ENCODE measurements around the gene ZNF205.
"Not testable (repeated sequence)": the region's sequence is repeated elsewhere in the genome, so short reads cannot be mapped to it uniquely, and the experiment has no call there.

The ZNF205 gene

DNA sequence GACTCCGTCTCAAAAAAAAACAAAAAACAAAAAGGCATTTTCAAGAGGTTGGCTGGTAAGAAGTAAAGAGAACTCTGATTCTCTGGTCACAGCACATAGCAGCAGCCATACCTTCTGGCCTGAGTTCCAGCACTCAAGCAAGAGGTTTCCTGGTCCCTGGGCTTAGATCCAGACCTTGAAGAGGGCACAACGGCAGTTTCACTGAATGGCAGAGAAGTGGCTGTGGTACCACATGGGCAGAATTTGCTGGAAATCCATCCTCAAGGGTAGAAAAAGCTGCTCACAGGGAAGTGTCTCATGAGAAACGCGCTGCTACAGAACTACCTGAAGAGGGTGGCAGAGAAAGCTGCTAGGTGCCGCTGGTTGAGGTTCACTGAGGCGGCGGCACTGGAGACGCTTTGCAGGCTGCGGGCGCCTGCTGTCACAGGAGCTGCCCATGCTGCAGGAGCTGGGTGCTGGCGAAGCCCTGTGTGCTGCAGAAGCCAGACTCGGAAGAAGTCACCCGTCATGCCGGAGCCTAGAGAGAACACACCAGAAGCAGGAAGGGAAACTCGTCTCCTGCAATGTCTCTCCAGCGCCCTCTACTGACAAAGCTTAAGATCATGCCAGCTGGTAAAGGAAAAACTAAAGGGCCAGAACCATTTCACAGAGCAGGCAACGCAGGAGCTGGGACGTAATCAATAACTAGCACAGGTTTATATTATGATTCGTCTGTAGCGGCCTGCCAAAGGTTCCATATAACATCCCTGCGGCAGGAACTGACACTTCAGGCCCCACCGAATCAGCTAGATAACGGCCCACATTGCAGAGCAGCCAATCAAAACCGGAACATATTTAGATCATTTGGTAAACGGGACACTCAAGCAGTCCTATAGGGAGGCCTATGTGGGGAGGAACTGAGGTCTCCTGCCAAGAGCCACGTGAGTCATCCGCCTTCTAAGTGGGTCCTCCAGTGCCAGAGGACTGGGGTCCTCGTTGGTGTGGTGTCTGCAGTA is 17.0 kb downstream of the ZNF205 start:
- peak in 1 of 2 donors; percentile 32 for DNase-seq (ENCODE audit: extremely low read depth in 1 of 2, low read depth in 1 of 2)

DNA sequence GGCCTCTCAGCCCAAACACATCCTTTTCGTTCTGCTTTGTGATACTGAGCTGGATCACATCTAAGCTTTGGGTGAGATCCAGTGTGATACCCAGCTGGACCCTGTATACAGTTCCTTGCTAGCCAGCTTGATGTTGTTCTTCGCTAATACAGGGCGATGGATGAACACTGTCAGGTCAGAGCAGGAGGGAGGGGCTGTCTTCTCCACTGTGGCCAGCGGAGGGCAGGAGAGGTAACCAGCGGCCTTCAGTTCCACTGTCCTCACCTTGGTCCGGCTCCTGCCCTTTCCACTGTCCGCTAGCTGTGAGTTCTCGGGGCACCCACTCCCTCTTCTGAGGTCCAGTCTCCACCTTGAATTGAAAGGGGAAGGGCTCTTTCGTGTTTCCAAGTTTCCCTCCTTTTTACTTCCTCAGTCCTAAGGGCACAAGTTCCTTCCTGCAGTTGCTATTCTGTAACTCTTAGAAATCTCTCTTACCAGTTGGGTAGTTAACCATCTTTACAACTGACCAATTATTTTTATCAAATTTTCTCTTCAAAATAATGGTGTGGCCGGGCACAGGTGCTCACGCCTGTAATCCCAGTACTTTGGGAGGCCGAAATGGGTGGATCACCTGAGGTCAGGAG is 19.5 kb downstream of the ZNF205 start:
- DNase-seq (ENCODE audit: extremely low read depth in 1 of 2, low read depth in 1 of 2) = peak in 1 of 2 donors; percentile 25

DNA sequence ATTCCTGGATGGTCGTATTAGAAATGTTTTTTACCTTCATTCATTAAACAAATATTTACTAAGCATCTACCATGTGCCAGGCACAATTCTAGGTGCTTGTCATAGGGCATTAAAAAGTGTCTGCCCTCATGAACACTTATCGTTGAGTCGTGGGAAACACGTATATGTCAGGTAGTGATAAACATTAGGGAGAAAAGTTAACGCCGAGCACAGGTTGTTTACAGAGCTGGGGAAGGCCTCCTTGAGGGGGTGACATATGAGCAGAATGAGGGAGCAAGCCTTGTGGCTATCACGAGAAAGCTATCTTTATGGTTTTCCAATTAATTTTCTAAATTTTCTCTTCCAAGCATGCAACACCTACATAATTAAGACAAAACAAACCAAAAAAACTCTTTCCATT is 21.5 kb downstream of the ZNF205 start:
- no peak for DNase-seq (ENCODE audit: extremely low read depth in 1 of 2, low read depth in 1 of 2)

DNA sequence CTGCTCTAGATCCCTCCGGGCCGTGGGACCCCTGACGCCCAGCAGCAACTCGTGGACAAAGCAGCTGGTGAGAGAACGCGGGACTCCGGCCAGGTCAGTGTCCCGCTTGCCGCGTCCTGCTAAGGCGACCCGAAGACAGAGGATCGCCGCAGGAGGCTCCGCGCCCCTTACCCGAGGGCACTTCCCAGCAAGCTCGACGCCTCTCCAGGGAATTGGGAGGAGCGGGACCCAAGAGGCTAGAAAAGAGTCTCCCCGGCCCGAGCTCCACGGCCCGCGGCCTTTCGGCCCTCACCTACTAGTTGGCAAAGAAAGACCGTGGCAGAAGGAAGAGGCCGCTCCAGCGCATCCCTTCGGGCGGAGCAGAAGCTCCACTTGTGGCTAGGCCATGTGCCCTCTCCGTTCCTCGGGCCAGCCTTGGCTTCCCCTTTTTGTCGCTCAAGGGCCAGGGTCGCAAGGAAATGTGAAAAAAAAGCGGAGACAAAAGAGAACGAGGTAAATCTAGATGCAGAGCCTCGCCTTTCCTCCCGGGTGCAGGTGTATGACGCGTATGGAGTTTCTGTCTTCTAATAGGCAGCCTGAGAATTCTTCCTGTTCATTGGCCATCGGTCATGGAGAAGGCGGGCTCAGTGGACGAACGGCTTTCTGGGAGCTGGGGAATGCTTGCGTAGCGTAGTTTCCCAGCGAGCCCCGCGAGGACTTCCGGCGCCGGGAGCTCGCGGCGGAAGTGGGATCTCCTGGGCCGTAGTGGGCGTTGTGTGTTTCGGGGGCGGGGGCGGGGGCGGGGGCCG is 22.1 kb downstream of the ZNF205 start, which contains the start of gene ZNF213:
ZNF213 (plus strand) TSS at position 692 of the 788 bp plus-strand sequence. CDS start 2,252 bp downstream, outside the sequence.
- peak; percentile 84 to 94 for DNase-seq (ENCODE audit: extremely low read depth in 1 of 2, low read depth in 1 of 2)

DNA sequence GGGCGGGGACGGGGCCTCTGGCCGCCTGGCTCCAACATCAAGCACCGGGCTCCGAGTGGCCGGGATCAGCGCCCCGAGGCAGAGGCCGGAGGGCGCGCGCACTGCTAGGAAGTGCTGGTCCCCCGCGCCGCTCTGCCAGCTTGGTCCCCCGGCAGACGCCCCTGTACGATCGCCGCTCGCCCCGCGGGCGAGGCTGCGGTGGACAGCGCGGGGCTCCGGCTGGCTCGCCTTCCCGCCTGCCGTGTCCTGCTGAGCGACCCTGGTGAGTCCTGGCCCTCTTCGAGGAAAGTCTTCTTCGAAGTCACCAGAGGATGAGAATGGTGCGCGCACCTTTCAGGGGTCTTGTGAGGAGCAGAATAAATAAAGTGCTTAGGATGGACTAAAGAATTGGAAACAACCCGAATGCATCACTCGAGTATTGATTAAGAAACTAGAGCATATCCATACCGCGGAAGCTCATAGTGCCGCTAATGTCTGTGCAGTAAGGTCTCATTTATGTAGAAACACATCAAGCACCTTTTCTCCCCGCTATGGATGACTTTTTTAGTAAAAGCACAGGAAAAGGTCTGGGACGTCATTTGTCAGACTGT is 22.8 kb downstream of the ZNF205 start:
- DNase-seq (ENCODE audit: extremely low read depth in 1 of 2, low read depth in 1 of 2) = no peak

DNA sequence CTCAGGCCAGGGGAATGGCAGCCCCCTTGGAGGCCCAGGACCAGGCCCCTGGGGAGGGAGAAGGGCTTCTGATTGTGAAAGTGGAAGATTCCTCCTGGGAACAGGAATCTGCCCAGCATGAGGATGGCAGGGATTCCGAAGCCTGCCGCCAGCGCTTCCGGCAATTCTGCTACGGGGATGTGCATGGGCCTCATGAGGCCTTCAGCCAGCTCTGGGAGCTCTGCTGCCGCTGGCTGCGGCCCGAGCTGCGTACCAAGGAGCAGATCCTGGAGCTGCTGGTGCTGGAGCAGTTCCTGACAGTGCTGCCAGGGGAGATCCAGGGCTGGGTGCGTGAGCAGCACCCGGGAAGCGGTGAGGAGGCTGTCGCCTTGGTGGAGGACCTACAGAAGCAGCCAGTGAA is 24.9 kb downstream of the ZNF205 start:
- DNase-seq (ENCODE audit: extremely low read depth in 1 of 2, low read depth in 1 of 2) = no peak

DNA sequence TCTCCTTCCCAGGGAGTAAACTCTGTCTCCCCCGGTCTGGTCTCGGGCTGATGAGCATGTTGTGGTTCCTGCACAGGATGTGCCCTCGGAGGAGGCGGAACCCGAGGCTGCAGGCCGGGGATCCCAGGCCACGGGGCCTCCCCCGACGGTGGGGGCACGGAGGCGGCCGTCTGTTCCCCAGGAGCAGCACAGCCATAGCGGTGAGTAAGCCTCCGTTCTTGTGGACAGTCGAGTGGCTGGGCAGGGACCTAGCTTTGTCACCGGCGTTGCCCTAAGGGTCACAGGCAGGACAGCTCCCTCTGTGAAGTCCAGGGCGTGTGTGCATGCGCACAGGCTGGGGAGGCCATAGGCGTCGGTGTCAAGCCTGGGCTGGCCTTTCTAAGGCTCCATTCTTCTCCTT is 26.0 kb downstream of the ZNF205 start:
- no peak for DNase-seq (ENCODE audit: extremely low read depth in 1 of 2, low read depth in 1 of 2)

DNA sequence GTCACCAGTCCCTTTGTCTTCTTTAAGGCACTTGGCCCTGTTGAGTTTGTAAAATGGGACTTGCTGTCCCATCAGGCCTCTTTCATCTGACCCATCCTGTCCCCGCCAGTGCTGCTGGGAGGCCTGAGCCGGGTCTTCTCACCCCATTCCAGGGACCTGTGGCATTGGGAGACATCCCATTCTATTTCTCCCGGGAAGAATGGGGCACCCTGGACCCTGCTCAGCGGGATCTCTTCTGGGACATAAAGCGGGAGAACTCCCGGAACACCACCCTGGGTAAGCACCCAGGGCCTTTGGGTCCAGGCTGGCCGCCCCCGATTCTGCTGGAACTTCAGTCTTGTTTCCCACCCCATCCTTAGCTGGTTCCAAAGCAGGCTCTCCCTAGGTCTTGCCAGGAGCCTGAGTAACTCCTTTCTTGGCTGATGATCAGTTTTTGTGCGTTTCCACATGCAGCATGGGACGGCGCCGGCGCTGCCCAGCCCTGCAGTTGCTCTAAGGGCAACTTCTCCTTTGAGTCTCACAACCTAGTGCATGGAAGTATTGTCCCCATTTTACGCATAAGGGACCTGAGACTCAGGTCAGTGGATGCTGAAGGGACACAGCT is 26.5 kb downstream of the ZNF205 start:
- no peak for DNase-seq (ENCODE audit: extremely low read depth in 1 of 2, low read depth in 1 of 2)

DNA sequence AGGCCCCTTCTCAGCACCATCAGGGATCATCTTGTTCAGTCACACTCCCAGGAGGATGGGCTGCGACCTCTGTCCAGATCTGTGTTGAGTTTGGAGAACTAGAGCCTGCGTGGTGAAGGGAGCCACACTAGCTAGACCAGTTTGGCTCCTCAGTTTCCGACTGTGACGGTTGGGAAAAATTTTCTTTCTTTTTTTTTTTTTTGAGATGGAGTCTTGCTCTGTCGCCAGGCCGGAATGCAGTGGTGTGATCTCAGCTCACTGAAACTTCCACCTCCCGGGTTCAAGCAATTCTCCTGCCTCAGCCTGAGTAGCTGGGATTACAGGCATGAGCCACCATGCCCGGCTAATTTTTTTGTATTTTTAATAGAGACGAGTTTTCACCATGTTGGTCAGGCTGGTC is 27.2 kb downstream of the ZNF205 start:
- not testable (repeated sequence) for DNase-seq (ENCODE audit: extremely low read depth in 1 of 2, low read depth in 1 of 2)

DNA sequence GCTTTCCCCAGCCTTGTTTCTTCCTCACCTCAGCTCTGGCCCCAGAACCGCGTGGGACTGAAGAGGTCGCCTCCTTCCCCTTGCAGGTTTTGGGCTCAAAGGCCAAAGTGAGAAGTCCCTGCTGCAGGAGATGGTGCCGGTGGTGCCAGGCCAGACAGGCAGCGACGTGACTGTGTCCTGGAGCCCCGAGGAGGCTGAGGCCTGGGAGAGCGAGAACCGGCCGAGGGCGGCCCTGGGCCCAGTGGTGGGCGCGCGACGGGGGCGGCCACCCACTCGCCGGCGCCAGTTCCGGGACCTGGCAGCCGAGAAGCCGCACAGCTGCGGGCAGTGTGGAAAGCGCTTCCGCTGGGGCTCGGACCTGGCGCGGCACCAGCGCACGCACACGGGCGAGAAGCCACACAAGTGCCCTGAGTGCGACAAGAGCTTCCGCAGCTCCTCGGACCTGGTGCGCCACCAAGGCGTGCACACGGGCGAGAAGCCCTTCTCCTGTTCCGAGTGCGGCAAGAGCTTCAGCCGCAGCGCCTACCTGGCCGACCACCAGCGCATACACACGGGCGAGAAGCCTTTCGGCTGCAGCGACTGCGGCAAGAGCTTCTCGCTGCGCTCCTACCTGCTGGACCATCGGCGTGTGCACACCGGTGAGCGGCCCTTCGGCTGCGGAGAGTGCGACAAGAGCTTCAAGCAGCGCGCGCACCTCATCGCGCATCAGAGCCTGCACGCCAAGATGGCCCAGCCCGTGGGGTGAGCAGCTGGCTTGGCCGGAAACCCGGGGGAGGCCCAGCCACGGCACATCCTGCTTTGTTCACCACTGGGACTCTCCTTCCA is 28.4 kb downstream of the ZNF205 start:
- DNase-seq (ENCODE audit: extremely low read depth in 1 of 2, low read depth in 1 of 2) = no peak

DNA sequence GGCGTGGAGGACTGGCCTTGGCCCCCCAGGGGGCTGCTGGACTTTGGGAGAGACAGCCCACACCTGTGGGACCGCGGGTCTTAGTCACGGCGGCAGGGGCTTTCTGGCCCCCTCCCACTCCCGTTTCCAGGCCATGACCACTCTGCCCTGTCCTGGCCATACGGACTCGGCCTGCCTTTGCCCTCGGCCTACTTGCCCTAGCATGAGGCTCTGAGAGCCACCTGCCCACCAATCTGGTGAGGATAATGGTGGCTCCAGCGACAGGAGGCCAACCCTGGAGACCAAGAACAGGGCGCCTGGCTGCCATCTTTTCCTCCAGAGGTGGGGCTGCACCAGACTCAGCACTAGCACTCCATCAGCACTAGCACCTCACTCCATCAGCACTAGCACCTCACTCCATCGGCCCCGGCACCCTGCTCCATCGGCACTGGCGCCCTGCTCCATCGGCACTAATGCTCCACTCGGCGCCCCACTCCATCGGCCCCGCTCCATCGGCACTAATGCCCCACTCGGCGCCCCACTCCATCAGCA is 29.5 kb downstream of the ZNF205 start:
- DNase-seq (ENCODE audit: extremely low read depth in 1 of 2, low read depth in 1 of 2) = no peak

DNA sequence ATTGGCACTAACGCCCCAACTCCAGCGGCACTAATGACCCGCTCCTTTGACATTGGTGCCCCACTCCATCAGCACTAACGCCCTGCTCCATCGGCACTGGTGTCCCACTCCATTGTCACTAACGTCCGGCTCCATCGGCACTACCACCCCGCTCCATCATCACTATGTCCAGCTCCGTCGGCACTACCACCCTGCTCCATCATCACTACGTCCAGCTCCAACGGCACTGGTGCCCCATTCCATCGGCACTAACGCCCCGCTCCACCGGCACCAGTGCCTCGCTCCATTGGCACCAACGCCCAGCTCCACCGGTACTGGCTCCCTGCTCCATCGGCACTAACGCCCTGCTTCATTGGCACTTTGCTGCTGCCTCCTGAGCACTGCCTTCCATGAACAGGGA is 29.9 kb downstream of the ZNF205 start:
- DNase-seq (ENCODE audit: extremely low read depth in 1 of 2, low read depth in 1 of 2) = no peak

DNA sequence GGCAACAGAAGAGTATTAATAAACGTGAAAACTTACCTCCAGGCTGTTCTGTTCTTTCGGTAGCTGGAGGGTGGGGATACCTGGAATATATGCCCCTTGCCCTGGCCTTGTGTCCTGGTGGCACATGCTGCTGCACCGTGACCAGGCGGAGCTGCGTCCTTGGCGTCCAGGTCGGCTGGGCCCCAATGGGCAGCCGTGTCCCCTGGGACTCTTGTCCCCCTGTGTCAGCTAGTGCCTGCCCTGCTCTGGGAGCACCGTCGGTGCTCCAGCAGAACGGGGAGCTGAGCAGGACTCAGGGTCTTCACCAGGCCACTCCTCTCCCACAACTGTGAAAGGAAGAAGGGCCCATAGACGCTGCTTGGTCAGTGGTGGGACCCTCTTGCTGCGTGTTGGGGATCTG is 30.4 kb downstream of the ZNF205 start:
- no peak for DNase-seq (ENCODE audit: extremely low read depth in 1 of 2, low read depth in 1 of 2)

DNA sequence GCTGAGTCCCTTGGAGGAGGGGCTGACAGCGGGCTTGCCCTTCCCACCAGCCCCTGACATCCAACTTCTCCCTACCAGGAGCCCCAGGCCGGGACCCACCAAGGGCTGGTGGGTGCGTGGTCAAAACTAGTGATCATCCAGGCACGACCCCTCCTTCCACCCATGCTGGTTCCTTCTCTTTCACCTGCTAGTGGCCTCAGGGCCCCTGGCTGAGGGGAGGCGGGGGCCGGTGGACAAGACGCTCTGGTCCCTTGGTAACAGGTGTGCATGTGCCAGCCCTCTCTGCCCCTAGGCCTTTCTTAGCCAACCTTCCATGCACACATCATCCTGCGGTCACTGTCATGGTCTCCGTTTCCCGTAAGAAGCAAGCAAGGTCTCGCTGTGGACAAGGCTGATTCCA is 30.8 kb downstream of the ZNF205 start:
- DNase-seq (ENCODE audit: extremely low read depth in 1 of 2, low read depth in 1 of 2) = no peak

DNA sequence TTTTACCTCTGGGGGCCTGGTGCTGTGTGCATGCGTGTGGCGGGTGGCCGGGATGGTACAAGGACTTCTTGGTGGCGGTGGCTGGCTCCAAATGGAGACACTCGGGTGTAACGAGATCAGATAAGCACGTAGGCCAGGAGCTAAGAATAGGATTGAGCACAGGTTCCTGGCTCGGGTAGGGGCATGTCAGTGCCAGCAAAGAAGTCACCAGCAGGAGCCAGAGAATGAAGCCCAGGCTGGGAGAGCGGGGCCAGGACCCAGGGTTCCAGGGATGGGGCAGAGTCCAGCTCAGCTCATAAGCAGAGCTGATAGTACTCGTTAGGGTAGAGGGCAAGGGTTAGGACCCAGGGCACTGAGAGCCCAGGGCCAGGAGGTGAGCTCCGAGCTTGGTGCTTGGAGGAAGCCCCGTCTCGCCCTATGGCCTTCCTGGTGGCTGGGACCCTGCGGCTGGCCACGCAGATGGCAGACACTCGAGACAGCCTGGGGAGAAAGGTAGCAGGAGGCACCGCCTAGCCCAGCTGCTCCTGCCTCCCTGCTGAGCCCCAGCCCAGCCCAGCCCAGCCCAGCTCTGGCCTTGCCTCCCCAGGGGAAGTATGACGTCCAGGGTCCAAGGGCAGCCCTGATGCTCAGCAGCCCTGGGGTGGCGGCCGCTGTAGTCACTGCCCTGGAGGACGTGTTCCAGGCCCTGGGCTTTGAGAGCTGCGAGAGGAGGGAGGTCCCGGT is 31.4 kb downstream of the ZNF205 start:
- no peak for DNase-seq (ENCODE audit: extremely low read depth in 1 of 2, low read depth in 1 of 2)

DNA sequence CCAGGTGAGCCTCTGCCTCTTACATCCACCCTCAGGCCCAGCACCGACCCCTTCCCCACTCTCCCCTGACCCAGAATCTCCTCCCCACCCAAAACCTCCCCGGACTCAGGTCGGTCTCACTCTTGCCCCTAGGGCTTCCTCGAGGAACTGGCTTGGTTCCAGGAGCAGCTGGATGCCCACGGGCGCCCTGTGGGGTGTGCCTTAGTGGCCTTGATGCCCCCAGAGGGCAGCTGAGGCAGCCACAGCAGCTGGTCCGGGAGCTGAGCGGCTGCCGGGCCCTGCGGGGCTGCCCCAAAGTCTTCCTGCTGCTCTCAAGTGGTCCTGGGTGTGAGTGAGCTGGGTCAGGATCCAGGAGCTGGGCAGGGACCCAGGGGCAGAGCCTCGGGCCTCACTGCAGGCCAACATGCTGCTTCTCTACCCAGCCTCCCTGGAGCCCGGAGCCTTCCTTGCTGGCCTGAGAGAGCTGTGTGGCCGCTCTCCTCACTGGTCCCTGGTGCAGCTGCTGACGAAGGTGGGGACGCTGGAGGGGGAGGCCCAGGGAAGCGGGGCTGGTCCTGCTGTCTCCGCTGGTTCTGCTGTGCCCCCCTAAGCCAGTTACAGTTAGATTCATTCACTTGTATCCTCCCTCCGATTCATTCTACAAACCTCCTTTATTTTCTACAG is 32.1 kb downstream of the ZNF205 start:
- no peak for DNase-seq (ENCODE audit: extremely low read depth in 1 of 2, low read depth in 1 of 2)

DNA sequence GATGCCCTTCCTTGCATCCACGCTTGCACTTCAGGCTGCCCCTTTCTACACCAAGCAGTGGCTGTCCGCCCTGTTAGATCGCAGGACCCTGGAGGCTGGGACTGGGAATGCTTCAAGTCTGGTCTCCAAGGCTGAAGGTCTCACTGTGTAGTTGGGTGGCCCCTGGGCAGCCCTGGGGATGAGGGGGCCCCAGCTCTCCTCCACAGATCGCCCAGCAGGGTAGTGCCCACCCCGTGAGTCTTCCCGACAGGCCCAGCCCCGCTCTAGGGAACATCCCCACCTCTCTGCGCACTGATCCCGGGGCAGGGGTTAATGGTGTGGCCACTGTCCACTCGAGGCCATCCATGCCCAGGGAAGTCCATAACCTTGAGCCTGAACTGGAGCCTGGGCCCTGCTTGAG is 32.8 kb downstream of the ZNF205 start:
- DNase-seq (ENCODE audit: extremely low read depth in 1 of 2, low read depth in 1 of 2) = no peak

DNA sequence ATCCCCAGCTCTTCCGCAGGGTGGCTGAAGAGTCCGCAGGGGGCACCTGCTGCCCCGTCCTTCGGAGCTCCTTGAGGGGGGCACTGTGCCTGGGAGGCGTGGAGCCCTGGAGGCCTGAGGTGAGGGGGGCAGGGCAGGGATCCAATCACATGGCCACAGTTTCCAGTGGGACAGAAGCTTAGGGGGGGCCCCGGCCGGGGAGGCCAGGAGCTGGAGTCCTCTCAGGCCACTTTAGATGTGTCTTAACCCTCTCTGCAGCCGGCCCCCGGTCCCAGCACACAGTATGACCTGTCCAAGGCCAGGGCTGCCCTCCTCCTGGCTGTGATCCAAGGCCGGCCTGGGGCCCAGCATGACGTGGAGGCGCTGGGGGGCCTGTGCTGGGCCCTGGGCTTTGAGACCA is 33.3 kb downstream of the ZNF205 start:
- DNase-seq (ENCODE audit: extremely low read depth in 1 of 2, low read depth in 1 of 2) = no peak
